Measurements from ENCODE around the gene CDT1.

CDT1 gene

DNA sequence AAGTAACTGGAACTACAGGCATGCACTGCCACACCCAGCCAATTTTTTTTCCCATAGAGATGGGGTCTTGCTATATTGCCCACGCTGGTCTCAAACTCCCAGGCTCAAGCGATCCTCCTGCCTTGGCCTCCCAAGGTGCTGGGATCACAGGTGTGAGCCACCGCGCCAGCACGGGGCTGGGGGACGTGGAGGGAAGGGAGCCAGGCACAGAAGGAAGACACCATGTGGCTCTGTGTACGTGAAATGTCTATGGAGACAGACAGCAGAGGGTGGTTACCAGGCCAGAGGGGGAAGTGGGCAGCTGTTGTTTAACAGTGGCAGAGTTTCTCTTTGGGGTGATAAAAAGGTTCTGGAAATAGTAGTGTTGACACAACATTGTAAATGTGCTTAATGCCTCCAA, 14.0 kb upstream of the CDT1 start:
- no peak overlapping the region for H3K4me3 ChIP-seq (ENCODE audit: low read length)
- H2BK120ac ChIP-seq (ENCODE audit: low read depth, low read length), result no peak overlapping the region
- H3K27ac ChIP-seq (ENCODE audit: low read depth, low read length), result no peak overlapping the region
- no peak overlapping the region for H3K56ac ChIP-seq (ENCODE audit: low read length)
- no peaks in the 10 kb centered on the region for H3K36me3 ChIP-seq (ENCODE audit: control insufficient read depth, insufficient read depth, low read length)
- no peak overlapping the region for H3K23ac ChIP-seq (ENCODE audit: low read length)
- H2AK5ac ChIP-seq (ENCODE audit: low read length), result no peak overlapping the region
- DNase-seq, result no peak
- no peaks in the 10 kb centered on the region for H3K79me1 ChIP-seq (ENCODE audit: low read length)
- H3K4me1 ChIP-seq (ENCODE audit: control insufficient read depth, low read depth, low read length), result peaks cover 2% of the 10 kb centered on the region
- no peak overlapping the region for H3K4ac ChIP-seq (ENCODE audit: low read depth, low read length)
- H4K5ac ChIP-seq (ENCODE audit: low read length), result no peak overlapping the region
- no peak overlapping the region for H3K18ac ChIP-seq (ENCODE audit: low read length)
- H3K27me3 ChIP-seq (ENCODE audit: insufficient read depth, low read length, poor library complexity), result no peaks in the 10 kb centered on the region
- H2BK15ac ChIP-seq (replicated peaks; ENCODE audit: low read depth), result no peak overlapping the region
- no peaks in the 10 kb centered on the region for H3K79me2 ChIP-seq (ENCODE audit: control insufficient read depth, insufficient read depth, low read length)
- H2BK5ac ChIP-seq (ENCODE audit: low read length), result no peak overlapping the region
- no peak overlapping the region for H4K8ac ChIP-seq (ENCODE audit: low read depth, low read length)
- no peak overlapping the region for H3K4me2 ChIP-seq (ENCODE audit: low read length)
- WGBS (ENCODE audit: extremely low coverage, insufficient coverage, low lambda C conversion rate), result no CpG with 5 or more reads among the region's 7 CpGs
- H3K9ac ChIP-seq (ENCODE audit: low read length), result no peak overlapping the region

- no peak overlapping the region for H3K27ac ChIP-seq (ENCODE audit: low read depth, low read length)
- no peak overlapping the region for H3K4me2 ChIP-seq (ENCODE audit: low read length)
- H3K23ac ChIP-seq (ENCODE audit: low read length), result no peak overlapping the region
- no peak overlapping the region for H3K4me3 ChIP-seq (ENCODE audit: low read length)
- no peak overlapping the region for H3K18ac ChIP-seq (ENCODE audit: low read length)
- H2AK5ac ChIP-seq (ENCODE audit: low read length), result no peak overlapping the region
- no peaks in the 10 kb centered on the region for H3K79me1 ChIP-seq (ENCODE audit: low read length)
- no peaks in the 10 kb centered on the region for H3K36me3 ChIP-seq (ENCODE audit: control insufficient read depth, insufficient read depth, low read length)
- no peak overlapping the region for H3K4ac ChIP-seq (ENCODE audit: low read depth, low read length)
- DNase-seq, result no peak
- H4K5ac ChIP-seq (ENCODE audit: low read length), result no peak overlapping the region
- WGBS (ENCODE audit: extremely low coverage, insufficient coverage, low lambda C conversion rate), result no CpG with 5 or more reads among the region's 24 CpGs
- H3K27me3 ChIP-seq (ENCODE audit: insufficient read depth, low read length, poor library complexity), result no peaks in the 10 kb centered on the region
- no peak overlapping the region for H2BK120ac ChIP-seq (ENCODE audit: low read depth, low read length)
- no peak overlapping the region for H2BK5ac ChIP-seq (ENCODE audit: low read length)
- peak overlapping the region; percentile 26 for H3K9ac ChIP-seq (ENCODE audit: low read length)
- H4K8ac ChIP-seq (ENCODE audit: low read depth, low read length), result no peak overlapping the region
- no peak overlapping the region for H2BK15ac ChIP-seq (replicated peaks; ENCODE audit: low read depth)
- H3K4me1 ChIP-seq (ENCODE audit: control insufficient read depth, low read depth, low read length), result peaks cover 2% of the 10 kb centered on the region
- no peaks in the 10 kb centered on the region for H3K79me2 ChIP-seq (ENCODE audit: control insufficient read depth, insufficient read depth, low read length)
- peak overlapping the region; percentile 54 for H3K56ac ChIP-seq (ENCODE audit: low read length)
Observed at GRCh38 chr16:88790312-88791211, 13.0 kb upstream of the CDT1 start.

GRCh38 chr16:88792078-88792550, 11.5 kb upstream of the CDT1 start:
- DNase-seq, result no peak
- Histone ChIP-seq H3K4me3 (ENCODE audit: low read length) (no peak overlapping the region), H2AK5ac (ENCODE audit: low read length) (no peak overlapping the region)

GRCh38 chr16:88792668-88793250, 10.8 kb upstream of the CDT1 start:
- Histone ChIP-seq H3K27ac (ENCODE audit: low read depth, low read length) (no peak overlapping the region), H3K9ac (ENCODE audit: low read length) (no peak overlapping the region), H3K18ac (ENCODE audit: low read length) (no peak overlapping the region), H2BK120ac (ENCODE audit: low read depth, low read length) (no peak overlapping the region), H4K8ac (ENCODE audit: low read depth, low read length) (no peak overlapping the region), H2BK5ac (ENCODE audit: low read length) (no peak overlapping the region), H4K5ac (ENCODE audit: low read length) (no peak overlapping the region), H2AK5ac (ENCODE audit: low read length) (no peak overlapping the region), H3K4me3 (ENCODE audit: low read length) (no peak overlapping the region), H3K4me1 (ENCODE audit: control insufficient read depth, low read depth, low read length) (peaks cover 2% of the 10 kb centered on the region), H3K79me1 (ENCODE audit: low read length) (no peaks in the 10 kb centered on the region), H3K27me3 (ENCODE audit: insufficient read depth, low read length, poor library complexity) (no peaks in the 10 kb centered on the region), H2BK15ac (replicated peaks; ENCODE audit: low read depth) (no peak overlapping the region), H3K23ac (ENCODE audit: low read length) (no peak overlapping the region), H3K4ac (ENCODE audit: low read depth, low read length) (no peak overlapping the region), H3K56ac (ENCODE audit: low read length) (no peak overlapping the region), H3K79me2 (ENCODE audit: control insufficient read depth, insufficient read depth, low read length) (no peaks in the 10 kb centered on the region), H3K4me2 (ENCODE audit: low read length) (no peak overlapping the region), H3K36me3 (ENCODE audit: control insufficient read depth, insufficient read depth, low read length) (no peaks in the 10 kb centered on the region)
- WGBS (ENCODE audit: extremely low coverage, insufficient coverage, low lambda C conversion rate), result no CpG with 5 or more reads among the region's 12 CpGs
- no peak for DNase-seq

More at GRCh38 chr16:88792078-88792550, 11.5 kb upstream of the CDT1 start:
- Histone ChIP-seq H3K18ac (ENCODE audit: low read length) (no peak overlapping the region), H3K4me2 (ENCODE audit: low read length) (no peak overlapping the region), H2BK120ac (ENCODE audit: low read depth, low read length) (no peak overlapping the region), H3K36me3 (ENCODE audit: control insufficient read depth, insufficient read depth, low read length) (no peaks in the 10 kb centered on the region), H3K4ac (ENCODE audit: low read depth, low read length) (no peak overlapping the region), H2BK5ac (ENCODE audit: low read length) (no peak overlapping the region), H3K9ac (ENCODE audit: low read length) (no peak overlapping the region), H4K5ac (ENCODE audit: low read length) (no peak overlapping the region), H2BK15ac (replicated peaks; ENCODE audit: low read depth) (no peak overlapping the region), H3K79me1 (ENCODE audit: low read length) (no peaks in the 10 kb centered on the region), H4K8ac (ENCODE audit: low read depth, low read length) (no peak overlapping the region), H3K23ac (ENCODE audit: low read length) (no peak overlapping the region), H3K56ac (ENCODE audit: low read length) (peak overlapping the region; percentile 15), H3K79me2 (ENCODE audit: control insufficient read depth, insufficient read depth, low read length) (no peaks in the 10 kb centered on the region), H3K4me1 (ENCODE audit: control insufficient read depth, low read depth, low read length) (peaks cover 2% of the 10 kb centered on the region), H3K27ac (ENCODE audit: low read depth, low read length) (no peak overlapping the region), H3K27me3 (ENCODE audit: insufficient read depth, low read length, poor library complexity) (no peaks in the 10 kb centered on the region)
- no CpG with 5 or more reads among the region's 13 CpGs for WGBS (ENCODE audit: extremely low coverage, insufficient coverage, low lambda C conversion rate)

DNA sequence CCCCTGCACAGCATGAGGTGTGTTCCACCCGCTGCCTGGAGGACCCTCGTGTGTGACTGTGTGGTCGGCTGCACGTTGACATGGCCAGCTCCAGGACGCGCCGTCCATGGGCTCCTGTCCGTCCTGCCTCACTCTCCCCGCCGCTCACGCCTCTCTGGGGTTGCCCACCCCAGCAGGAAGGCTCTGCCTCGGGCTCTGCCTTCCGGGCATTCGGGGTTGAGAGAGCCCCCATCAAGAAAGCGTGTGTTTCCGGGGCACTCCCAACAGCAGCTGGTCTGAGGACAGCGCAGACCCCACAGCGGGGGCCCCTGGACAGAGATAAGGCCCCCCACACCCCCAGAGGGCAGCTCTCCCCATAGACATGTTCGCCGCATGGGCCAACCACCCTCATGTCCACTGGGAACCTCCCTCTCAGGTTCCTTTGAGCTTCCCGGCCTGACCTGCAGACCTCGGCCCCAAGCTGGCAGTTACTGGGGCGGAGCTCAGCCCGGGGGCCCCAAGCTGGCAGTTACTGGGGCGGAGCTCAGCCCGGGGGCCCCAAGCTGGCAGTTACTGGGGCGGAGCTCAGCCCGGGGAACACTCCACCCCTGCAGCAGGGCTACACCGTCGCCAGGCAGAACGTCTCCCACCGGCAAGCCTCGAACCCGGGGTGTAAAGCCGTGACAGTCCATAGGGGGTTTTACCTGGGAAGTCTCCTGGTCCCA, 10.2 kb upstream of the CDT1 start:
- no peak overlapping the region for H4K8ac ChIP-seq (ENCODE audit: low read depth, low read length)
- DNase-seq, result no peak
- no CpG with 5 or more reads among the region's 35 CpGs for WGBS (ENCODE audit: extremely low coverage, insufficient coverage, low lambda C conversion rate)

More for the DNA sequence above, 10.2 kb upstream of the CDT1 start:
- Histone ChIP-seq H3K23ac (ENCODE audit: low read length) (no peak overlapping the region), H3K36me3 (ENCODE audit: control insufficient read depth, insufficient read depth, low read length) (no peaks in the 10 kb centered on the region), H3K4me2 (ENCODE audit: low read length) (no peak overlapping the region), H3K4me3 (ENCODE audit: low read length) (no peak overlapping the region), H2BK15ac (replicated peaks; ENCODE audit: low read depth) (no peak overlapping the region), H3K27me3 (ENCODE audit: insufficient read depth, low read length, poor library complexity) (no peaks in the 10 kb centered on the region), H3K18ac (ENCODE audit: low read length) (no peak overlapping the region), H3K27ac (ENCODE audit: low read depth, low read length) (no peak overlapping the region), H3K79me2 (ENCODE audit: control insufficient read depth, insufficient read depth, low read length) (no peaks in the 10 kb centered on the region), H2AK5ac (ENCODE audit: low read length) (no peak overlapping the region), H2BK5ac (ENCODE audit: low read length) (no peak overlapping the region), H3K56ac (ENCODE audit: low read length) (no peak overlapping the region), H3K9ac (ENCODE audit: low read length) (no peak overlapping the region), H3K79me1 (ENCODE audit: low read length) (no peaks in the 10 kb centered on the region), H4K5ac (ENCODE audit: low read length) (no peak overlapping the region), H3K4ac (ENCODE audit: low read depth, low read length) (no peak overlapping the region), H3K4me1 (ENCODE audit: control insufficient read depth, low read depth, low read length) (peaks cover 2% of the 10 kb centered on the region), H2BK120ac (ENCODE audit: low read depth, low read length) (no peak overlapping the region)
